ENCODE data around the gene SPATA24.

DNA sequence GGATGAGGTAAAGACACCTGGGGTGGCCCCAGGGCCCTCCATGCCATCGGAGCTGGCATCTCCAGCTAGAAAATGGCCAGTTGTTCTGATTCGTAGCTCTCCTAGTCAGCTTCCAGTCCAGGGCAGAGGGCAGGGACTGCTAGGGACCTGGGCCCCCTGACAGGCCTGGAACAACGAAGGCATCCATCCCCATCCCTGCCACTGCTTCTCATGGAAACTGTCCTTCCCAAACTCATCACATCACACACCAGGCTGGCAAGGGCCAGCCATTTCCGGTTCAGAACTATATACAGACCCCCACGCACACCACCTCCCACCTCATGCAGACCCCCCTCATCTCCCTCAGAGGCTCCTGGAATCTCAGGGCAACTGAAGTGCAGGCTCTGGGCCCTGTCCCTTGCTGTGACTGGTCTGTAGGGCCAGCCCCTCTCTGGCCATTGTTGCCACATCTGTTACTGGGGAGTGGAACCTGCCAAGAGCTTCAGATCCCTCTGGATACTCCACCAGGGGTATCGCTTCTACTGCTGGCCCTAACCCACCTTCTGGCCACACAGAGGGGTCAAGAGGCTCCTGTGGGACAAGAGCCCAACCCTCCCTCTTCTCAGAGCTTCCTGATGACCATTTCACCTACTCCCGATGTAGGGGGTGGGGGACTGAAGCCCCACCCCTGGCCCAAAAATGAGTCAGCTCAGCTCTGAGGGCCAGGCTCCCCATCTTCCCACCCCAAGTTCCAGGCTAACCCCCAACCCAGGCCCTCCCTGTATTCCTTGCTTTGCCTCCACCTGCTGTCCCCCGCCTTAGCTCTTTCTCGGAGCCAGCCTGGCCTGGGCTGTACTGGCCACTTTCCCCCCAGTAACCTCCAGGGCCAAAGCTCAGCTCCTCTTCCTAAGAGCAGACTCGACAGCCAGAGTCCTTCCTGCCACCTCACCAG is 13.0 kb downstream of the SPATA24 start:
- TF ChIP-seq ZNF274 (IDR thresholded peaks at IDR 0.05; ENCODE audit: low read depth, low read length) (no peak), YY1 (IDR thresholded peaks at IDR 0.05; ENCODE audit: insufficient read depth, insufficient read length) (no peak)

Measured in NT2/D1 (cell line).